ENCODE results near the gene GUCA2B. TPM values are rescaled to one million over a fixed set of nuclear protein-coding genes. Genes with fewer than 3 reads are reported as not detected.

GUCA2B gene
- total RNA-seq, 2 donors from 2014 or later = not detected

DNA sequence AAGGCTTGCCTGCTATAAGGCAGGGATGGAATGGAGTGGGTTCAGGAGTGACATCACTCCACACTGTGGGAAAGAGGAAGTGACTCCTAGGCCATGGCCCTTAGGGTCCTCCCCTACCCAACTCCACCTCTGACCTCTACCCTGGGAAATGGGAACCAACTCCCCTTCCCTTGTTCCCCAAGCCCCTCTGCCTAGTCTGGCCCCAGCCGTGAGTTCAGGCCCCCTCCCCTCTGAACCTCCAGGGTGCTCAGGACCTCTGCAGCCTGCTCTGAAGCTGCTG is 15.1 kb downstream of the GUCA2B start:
- H3K36me3 ChIP-seq = no peaks in the 10 kb centered on the region
- WGBS = 86% methylated on average over 1 of the region's 1 CpG
- no peak overlapping the region for H3K4me3 ChIP-seq
- H3K4me1 ChIP-seq (replicated peaks) = peaks cover 8% of the 10 kb centered on the region
- H3K9me3 ChIP-seq = no peaks in the 10 kb centered on the region
- no peak for DNase-seq (ENCODE audit: low spot score)
- H3K27me3 ChIP-seq (replicated peaks; ENCODE audit: insufficient read depth) = no peaks in the 10 kb centered on the region
- no peak for TF ChIP-seq POLR2AphosphoS5 (IDR thresholded peaks at IDR 0.05)
- no peak for TF ChIP-seq POLR2A (IDR thresholded peaks at IDR 0.05)
- TF ChIP-seq, protein P1, sequence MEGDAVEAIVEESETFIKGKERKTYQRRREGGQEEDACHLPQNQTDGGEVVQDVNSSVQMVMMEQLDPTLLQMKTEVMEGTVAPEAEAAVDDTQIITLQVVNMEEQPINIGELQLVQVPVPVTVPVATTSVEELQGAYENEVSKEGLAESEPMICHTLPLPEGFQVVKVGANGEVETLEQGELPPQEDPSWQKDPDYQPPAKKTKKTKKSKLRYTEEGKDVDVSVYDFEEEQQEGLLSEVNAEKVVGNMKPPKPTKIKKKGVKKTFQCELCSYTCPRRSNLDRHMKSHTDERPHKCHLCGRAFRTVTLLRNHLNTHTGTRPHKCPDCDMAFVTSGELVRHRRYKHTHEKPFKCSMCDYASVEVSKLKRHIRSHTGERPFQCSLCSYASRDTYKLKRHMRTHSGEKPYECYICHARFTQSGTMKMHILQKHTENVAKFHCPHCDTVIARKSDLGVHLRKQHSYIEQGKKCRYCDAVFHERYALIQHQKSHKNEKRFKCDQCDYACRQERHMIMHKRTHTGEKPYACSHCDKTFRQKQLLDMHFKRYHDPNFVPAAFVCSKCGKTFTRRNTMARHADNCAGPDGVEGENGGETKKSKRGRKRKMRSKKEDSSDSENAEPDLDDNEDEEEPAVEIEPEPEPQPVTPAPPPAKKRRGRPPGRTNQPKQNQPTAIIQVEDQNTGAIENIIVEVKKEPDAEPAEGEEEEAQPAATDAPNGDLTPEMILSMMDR (IDR thresholded peaks at IDR 0.05) = no peak
- intact Hi-C loops (cut with DNase I) = no loop called here
- no peak overlapping the region for H3K27ac ChIP-seq

DNA sequence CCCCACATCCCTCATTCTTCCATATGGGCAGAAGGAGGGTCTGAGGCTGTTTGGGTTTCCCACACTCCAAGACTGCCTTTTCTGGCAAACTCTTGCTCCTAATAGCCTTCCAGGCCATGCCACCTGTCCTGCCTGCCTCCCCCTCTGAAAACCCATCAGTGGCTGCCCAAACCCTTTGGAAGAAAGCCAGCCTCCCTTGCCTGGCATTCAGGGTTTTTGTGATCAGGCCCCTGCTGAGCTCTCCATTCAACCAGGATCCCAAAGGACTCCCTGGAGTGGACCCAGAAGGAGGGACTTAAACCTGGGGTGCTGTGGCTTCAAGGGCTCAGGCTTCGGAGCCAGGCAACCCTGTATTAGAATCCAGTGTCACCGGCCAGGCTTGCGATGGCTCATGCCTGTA is 15.6 kb downstream of the GUCA2B start:
- Histone ChIP-seq H3K4me1 (replicated peaks) (peaks cover 10% of the 10 kb centered on the region), H3K27ac (no peak overlapping the region), H3K9me3 (no peaks in the 10 kb centered on the region), H3K36me3 (no peaks in the 10 kb centered on the region), H3K4me3 (no peak overlapping the region), H3K27me3 (replicated peaks; ENCODE audit: insufficient read depth) (no peaks in the 10 kb centered on the region)
- no peak for DNase-seq (ENCODE audit: low spot score)
- 92% methylated on average over 3 of the region's 3 CpGs for WGBS
- TF ChIP-seq, protein P1 (IDR thresholded peaks at IDR 0.05) = no peak
- TF ChIP-seq POLR2A (IDR thresholded peaks at IDR 0.05) (no peak), POLR2AphosphoS5 (IDR thresholded peaks at IDR 0.05) (no peak)
- intact Hi-C loops (cut with DNase I) = no loop called here

DNA sequence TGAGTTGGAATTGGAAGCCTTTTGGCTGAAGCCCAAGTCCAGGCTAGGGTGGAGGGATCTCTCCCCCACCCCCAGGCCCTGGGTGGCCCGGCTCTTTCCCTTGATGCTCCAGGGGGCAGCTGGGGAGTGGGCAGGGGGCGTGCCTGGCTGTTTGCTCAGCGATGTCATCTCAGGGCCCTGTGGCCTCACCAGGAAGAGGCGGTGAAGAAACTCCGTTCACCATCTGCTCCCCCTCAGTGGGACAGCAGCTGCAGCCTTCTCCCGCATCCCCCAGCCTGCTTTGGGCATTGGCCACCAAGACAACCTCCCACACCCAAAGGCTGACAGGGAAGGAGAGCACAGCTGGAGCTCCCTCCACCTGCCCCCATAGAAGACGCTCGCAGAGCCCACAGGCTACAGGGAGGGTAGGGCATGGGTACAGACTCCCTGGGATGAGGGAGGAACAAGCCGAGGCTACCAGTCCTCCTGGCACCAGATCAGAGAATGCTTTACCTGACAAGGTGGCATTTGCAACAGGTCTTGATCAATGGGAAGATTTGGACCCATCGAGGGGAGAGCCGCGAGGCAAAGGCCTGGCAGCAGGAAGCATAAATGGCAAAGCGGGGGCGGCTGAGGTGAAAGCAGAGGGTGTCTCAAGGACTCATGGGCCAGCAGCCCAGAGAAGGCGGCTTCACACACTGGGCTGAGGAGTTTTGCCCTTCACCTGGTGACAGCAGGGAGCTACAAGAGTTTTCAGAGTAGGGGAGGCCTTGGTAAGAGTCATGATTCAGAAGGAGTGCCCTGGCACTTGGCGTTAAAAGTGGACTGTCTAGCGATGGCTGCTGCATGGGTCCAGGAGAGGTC is 17.8 kb downstream of the GUCA2B start:
- Histone ChIP-seq H3K9me3 (no peaks in the 10 kb centered on the region), H3K36me3 (no peaks in the 10 kb centered on the region), H3K4me3 (no peak overlapping the region), H3K27me3 (replicated peaks; ENCODE audit: insufficient read depth) (no peaks in the 10 kb centered on the region), H3K4me1 (replicated peaks) (peaks cover 10% of the 10 kb centered on the region), H3K27ac (no peak overlapping the region)
- no peak for DNase-seq (ENCODE audit: low spot score)
- intact Hi-C loops (cut with DNase I) = loop anchor here (10.0 kb wide), 2 partner anchors 136 to 284 kb away; partner anchors contain the start of genes PPCS and ZMYND12
- 46% methylated on average over 17 of the region's 17 CpGs for WGBS
- TF ChIP-seq POLR2AphosphoS5 (IDR thresholded peaks at IDR 0.05) = no peak

DNA sequence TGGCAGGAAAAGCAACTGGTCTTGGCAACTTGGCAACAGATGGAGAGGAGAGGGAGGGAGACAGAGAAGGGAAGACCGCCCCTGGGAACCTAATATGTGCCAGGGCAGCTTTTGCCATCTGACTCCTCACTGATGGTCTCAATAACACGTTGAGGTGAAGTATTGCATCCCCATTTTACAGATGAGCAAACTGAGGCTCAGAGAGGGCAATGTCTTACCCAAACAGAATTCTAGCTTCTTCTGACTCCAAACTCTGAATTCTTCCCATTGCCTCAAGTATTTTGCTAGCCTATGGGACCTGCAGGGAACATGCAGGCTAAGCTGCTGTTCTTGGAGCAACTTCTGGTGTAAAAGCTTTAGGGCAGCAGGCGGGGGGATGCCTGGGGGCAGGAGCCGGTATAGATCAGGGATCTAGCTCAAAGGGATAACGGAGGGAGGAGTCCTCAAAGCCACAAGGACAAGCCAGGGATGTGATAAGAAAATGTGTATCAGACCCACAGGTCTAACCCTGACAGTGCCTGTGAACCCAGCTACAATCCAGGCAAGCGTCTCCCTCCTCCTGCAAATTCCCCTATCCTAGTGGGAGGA is 18.6 kb downstream of the GUCA2B start:
- DNase-seq (ENCODE audit: low spot score) = no peak
- Histone ChIP-seq H3K9me3 (no peaks in the 10 kb centered on the region), H3K4me3 (no peak overlapping the region), H3K27me3 (replicated peaks; ENCODE audit: insufficient read depth) (no peaks in the 10 kb centered on the region), H3K36me3 (no peaks in the 10 kb centered on the region), H3K27ac (peak overlapping the region in 1 of 2 donors; percentile 74), H3K4me1 (replicated peaks) (peaks cover 10% of the 10 kb centered on the region)
- intact Hi-C loops (cut with DNase I) = loop anchor here (2.0 to 10.0 kb wide), 3 partner anchors 137 to 597 kb away; partner anchors contain the start of genes PPCS and ZMYND12
- TF ChIP-seq, protein P1 (IDR thresholded peaks at IDR 0.05) = no peak
- no peak for TF ChIP-seq POLR2A (IDR thresholded peaks at IDR 0.05)
- WGBS = 73% methylated on average over 6 of the region's 6 CpGs

DNA sequence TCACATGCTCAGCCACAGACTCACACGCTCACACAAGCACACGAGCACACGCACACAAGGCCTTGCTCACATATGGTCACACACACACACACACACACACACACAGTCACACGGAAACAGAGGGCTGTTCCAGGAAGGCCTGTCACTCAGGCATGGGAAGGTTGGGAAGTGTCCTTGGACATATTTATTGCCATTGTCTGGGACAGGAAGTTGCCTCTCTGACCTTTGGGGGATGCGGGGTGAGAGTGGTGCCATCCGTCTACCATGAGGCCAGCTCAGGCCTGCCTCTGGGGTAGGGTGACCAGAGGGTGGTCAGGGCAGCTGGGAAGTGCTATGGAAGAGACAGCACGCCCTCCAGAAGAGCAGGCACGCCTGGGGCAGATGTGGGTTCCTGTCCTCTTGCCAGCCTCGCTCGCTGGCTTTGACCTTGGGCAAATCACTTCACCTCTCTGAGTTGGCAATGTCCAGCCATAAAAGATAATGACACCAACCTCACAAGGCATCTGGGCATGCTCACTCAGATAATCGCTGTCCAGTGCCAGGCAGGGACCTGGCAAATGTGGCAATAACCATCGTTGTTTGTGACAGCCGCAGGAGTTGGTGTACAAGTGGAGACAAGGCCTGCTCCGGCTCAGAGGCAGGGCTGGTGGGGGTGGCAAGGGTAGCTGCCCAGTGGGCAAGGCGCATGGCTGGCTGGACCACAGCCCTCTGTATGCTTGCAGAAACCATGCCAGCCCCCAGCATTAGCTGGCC is 19.3 kb downstream of the GUCA2B start:
- intact Hi-C loops (cut with DNase I) = loop anchor here (2.0 to 10.0 kb wide), 3 partner anchors 138 to 598 kb away; partner anchors contain the start of genes PPCS and ZMYND12
- peak; percentile 58 for DNase-seq (ENCODE audit: low spot score)
- Histone ChIP-seq H3K36me3 (no peaks in the 10 kb centered on the region), H3K27me3 (replicated peaks; ENCODE audit: insufficient read depth) (no peaks in the 10 kb centered on the region), H3K4me1 (replicated peaks) (peaks cover 15% of the 10 kb centered on the region), H3K9me3 (no peaks in the 10 kb centered on the region), H3K27ac (peak overlapping the region; percentile 74 to 82), H3K4me3 (no peak overlapping the region)
- WGBS = 39% methylated on average over 15 of the region's 15 CpGs
- TF ChIP-seq POLR2A (IDR thresholded peaks at IDR 0.05) = no peak
- TF ChIP-seq, protein P1 (IDR thresholded peaks at IDR 0.05) = no peak
- TF ChIP-seq POLR2AphosphoS5 (IDR thresholded peaks at IDR 0.05) = peak; percentile 42

Measured in prostate gland (tissue), 2 donors.